ENCODE data around the gene NAALAD2.
"Not testable (repeated sequence)": the region's sequence is repeated elsewhere in the genome, so short reads cannot be mapped to it uniquely, and the experiment has no call there.

DNA sequence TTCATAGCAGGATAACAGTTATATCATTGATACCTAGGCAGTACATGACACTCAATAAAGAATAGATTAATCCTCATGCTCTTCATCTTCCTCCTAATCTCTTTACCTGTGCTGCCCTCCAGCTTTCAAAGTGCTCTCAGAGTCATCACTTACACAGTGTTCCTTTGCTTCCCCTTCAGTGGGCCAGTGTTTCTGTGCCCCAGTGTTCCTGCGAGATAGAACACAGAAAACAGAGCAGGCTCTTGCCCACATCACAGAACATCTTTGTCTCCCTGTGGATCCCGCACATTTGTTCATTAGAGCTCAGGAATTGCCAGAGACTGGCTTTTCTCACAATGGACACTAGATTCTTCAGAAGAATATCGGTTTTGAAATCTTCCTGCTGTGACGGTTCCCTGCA is 36.2 kb upstream of the NAALAD2 start:
- TF ChIP-seq, protein P1, sequence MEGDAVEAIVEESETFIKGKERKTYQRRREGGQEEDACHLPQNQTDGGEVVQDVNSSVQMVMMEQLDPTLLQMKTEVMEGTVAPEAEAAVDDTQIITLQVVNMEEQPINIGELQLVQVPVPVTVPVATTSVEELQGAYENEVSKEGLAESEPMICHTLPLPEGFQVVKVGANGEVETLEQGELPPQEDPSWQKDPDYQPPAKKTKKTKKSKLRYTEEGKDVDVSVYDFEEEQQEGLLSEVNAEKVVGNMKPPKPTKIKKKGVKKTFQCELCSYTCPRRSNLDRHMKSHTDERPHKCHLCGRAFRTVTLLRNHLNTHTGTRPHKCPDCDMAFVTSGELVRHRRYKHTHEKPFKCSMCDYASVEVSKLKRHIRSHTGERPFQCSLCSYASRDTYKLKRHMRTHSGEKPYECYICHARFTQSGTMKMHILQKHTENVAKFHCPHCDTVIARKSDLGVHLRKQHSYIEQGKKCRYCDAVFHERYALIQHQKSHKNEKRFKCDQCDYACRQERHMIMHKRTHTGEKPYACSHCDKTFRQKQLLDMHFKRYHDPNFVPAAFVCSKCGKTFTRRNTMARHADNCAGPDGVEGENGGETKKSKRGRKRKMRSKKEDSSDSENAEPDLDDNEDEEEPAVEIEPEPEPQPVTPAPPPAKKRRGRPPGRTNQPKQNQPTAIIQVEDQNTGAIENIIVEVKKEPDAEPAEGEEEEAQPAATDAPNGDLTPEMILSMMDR (IDR thresholded peaks at IDR 0.05), result not testable (repeated sequence)
- not testable (repeated sequence) for TF ChIP-seq POLR2AphosphoS5 (IDR thresholded peaks at IDR 0.05); POLR2A (IDR thresholded peaks at IDR 0.05; ENCODE audit: low read depth)
